Amniotic epithelial cell (primary cell): ENCODE data around the gene AAMDC.
A peak's percentile ranks its signal among the peaks of the same experiment; 100 is the strongest.

ENCODE experiments used
- DNase-seq: peaks from one replicate; pipeline ENCODE4 v3.0.0-alpha.2; 2010; ENCODE audit warnings: low read depth

The AAMDC gene

DNA sequence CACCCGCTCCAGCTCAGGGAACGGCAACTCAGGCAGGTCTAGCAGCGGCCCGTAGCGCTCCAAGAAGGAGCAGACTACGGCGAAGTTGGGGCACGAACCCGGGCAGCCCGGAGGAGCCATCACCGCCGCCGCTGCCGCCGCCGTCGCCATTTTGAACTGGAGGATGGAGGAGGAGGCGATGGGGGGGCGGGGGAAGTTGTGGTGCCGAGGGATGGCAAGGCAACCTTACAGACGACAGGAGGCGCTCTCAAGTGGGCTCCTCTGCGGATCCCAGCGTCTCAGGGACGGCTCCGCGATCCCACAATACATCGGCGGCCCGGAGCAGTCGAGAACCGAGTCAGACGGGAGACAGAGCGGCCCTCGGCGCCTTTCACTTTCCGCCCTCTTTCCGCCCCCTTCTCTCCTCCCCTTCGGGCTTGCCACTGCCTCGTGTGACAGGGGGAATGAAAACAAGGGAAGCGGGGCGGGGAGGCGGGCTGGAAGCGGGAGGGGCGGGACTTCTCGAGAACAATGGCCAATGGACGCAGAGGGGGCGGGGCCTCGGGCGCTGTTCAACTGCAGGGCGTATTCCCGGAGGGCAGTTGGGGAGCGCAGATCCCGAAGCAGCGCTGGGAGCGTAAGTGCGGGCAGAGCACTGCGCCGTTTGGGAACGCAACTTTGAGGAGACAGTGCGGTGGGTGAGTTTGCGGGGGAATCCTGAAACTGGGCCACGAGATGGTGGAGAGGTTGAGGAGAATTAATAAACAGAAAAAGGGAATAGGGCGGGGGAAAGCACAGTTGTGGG, at the start of gene AAMDC, which contains the start of gene RSF1:
TSS of gene AAMDC (plus strand) at position 580 of the 784 bp plus-strand sequence. CDS start 21,353 bp downstream, outside the sequence.
TSS of gene RSF1 (minus strand) at position 158 of the 784 bp plus-strand sequence. CDS start at position 150, 8 bp downstream.
- DNase-seq = peak; percentile 98

DNA sequence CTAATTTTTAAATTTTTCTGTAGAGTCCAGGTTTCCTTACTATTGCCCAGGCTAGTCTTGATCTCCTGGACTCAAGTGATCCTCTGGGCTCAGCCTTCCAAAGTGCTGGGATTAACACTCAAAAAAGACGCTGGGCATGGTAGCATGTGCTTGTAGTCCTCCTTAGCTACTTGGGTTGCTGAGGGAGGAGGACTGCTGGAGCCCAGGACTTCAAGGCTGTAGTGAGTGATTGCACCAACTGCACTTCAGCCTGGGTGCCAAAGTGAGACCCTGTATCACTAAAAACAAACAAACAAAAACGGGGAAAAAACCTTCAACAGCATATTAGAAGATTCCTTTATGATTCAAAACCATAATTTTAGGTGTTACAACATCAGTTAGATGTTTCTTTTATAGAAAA, 45.0 kb upstream of the AAMDC start:
- no peak for DNase-seq

DNA sequence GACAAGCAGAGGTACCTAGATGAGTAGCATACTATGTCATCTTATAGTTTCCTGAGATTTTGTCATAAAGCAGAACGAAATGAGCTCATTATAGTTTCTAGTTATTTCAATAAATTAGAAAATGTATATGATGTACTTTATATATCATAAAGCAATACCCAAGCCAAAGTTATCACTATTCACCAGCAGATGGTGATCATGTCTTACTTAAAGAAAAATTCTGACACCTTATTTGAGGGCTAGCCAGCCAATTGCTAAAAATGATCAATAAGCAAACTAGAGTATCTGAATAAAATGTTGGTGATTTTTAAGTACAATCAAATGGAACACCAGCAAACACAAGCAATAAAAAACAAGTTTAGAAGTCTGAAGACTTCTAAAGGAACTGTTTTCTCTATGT, 44.5 kb upstream of the AAMDC start:
- DNase-seq = no peak

DNA sequence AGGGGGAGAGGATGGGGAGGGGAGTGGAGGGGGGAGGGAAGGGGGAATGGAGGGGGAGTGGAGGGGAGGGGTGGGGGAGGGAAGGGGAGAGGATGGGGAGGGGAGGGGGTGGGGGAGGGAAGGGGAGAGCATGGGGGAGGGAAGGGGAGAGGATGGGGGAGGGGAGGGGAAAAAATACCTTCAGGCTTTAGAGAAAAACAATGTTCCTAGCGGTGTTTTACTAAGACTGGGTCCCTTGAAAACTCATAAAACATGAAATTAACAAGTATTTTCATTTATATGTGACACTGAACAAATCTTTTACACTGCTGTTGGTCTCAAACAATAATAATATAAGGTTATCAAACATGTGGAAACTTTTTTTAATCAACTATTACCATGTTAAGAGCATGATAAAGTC, 42.8 kb upstream of the AAMDC start:
- DNase-seq = no peak

DNA sequence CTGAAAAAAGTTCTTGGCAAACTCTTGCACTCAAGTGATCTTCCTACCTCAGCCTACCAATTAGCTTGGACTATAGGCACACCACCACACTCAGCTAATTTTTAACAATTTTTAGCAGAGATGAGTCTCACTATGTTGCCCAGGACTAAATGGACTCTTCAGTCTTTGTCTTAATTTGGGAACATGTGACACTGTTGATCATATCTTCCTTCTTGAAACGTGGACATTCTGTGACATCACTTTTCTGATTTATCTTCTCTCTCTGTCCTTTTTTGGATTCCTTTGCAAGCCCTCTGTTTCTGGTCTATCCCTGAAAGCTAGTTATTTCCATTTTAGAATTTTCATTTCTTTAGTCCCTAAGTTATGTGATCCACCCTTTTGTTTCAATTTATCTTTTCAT, 42.4 kb upstream of the AAMDC start:
- DNase-seq = no peak

DNA sequence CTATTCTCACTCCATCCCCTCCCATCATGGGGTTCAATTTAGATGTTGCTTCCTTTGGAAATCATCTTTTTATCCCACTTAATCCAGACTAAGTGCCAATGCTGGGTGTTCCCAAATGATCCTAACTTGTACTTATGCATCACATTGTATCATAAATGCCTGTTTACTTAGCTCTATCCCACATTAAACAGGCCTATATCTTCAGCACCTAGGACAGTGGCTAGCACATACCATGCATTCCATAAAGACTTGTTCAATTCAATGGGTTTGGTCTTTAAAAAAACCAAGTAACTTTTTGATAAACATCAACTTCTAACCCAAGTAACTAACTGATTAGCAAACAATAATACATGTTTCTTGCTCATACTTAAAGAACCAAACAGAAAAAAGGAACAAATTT, 41.0 kb upstream of the AAMDC start:
- peak; percentile 66 for DNase-seq

DNA sequence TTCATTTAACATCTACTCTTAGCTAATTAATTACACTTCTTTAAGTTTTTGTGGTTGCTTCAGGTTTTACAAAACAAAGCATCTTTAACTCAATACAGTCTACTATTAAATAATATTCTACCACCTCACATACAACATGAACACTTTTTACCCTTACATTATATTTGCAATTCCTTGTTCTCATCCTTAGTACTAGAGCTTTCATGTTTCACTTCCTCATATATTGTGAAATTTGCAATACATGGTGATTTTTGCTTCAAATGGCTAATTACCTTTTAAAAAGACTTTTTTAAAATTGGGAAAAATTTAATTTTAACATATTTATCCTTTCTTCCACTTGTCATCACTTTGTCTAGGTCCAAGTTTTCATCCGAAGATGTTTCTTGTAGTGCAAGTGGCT, 37.9 kb upstream of the AAMDC start:
- no peak for DNase-seq

DNA sequence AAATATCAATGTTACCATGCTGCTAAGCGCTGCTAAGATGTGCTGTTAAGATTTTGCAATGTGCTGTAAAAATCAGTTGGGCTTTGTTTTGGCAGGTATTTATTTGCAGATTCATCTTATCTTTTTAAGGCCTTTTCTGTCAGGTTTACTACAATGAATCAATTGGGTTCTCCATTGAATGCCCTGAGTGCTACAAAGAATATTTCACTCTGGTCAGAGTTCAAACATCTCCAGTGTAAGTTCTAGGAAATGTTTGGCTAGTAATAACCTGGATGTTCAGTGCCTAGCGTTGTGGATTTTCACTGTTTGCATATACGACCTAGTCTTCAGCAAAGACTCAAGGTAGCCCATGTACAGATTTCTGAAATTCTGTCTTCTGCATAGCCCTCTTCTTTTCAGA, 36.4 kb upstream of the AAMDC start:
- no peak for DNase-seq

DNA sequence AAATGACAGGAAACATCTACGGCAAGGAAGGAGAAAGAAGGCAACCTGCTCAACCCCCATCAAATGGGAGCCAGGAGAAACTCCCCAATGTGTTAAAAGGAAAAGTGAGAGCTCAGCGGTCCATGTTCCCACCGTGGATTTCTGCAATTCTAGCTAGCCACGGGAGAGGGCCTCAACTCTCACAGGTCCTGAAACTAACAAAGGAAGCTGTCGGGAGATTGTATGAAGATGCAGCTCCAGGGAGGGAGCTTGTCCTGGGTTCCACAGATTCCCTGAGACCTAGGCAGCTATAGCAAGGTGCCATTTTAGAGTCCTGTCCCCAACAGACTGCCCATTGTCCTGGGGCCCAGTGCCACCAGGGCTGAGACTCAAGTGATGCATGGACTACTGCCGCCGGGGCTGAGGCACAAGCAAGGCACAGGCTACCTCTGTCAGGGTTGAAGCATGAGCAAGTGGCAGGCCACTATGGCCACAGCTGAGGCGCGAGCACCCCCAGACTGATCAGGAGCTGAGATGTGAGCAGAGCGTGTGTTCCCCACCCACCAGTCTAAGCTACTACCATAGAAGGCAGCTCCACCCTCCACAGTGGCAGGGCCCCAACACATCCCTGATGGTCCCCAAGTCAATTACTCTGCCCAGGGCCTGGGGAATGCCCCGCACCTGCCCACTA, 31.7 kb upstream of the AAMDC start:
- DNase-seq = no peak

DNA sequence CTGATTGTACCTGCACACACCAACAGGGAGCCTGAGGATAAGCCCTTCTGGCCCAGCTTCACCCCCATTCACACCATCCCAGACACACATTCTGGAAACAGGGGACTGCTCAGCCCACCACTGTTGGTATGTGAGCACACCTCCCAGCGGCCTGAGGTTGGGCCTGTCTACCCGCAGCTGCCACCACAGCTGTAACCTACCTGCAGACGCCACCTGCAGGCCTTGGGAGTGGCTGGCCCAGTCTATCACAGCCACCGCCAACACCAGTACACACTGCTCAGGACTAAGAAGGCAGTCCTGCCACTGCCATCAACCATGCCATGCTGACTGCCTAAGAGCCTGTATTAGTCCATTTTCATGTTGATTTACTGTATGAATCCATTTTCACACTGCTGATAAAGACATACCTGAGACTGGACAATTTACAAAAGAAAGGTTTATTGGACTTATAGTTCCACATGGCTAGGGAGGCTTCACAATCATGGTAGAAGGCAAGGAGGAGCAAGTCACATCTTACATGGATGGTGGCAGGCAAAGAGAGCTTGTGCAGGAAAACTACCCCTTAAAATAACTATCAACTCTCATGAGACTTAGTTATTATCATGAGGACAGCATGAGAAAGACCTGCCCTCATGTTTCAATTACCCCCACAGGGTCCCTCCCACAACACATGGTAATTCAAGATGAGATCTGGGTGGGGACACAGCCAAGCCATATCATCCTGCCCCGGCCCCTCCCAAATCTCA, 31.0 kb upstream of the AAMDC start:
- no peak for DNase-seq

DNA sequence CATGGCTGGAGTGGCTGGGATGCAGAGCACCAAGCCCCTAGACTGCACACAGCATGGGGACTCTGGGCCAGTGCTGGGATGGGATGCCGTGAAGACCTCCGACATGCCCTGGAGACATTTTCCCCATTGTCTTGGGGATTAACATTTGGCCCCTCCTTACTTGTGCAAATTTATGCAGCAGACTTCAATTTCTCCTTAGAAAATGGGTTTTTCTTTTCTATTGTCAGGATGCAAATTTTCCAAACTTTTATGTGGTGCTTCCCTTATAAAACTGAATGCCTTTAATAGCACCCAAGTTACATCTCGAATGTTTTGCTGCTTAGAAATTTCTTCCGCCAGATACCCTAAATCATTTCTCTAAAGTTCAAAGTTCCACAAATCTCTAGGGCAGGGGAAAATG, 29.6 kb upstream of the AAMDC start:
- DNase-seq = no peak

DNA sequence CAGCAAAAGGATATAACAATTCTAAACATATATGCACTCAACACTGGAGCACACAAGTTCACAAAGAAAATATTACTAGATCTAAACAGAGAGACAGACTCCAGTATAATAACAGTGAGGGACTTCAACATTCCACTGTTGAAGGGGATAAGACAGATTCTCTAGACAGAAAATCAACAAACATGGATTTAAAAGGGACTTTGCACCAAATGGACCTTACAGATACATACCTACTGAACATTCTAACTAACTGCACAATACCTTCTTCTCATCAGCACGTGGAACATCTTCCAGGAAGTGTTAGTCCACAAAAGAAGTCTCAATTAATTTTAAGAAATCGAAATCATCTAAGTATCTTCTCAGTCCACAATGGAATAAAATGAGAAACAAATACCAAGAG, 27.0 kb upstream of the AAMDC start:
- no peak for DNase-seq

DNA sequence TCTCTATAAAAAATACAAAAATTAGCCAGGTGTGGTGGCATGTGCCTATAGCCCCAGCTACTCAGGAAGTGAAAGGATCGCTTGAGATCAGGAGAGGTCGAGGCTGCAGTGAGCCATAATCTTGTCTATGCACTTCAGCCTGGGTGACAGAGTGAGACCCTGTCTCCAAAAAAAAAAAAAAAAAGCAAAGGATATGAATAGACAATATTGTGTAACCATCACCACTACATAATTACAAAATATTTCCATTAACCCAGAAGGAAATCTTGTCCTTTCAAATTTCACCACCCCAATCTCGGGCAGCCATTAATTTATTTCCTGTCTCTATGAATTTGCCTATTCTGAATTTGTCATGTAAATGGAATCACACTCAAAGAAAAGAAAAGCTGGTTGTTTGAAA, 21.6 kb upstream of the AAMDC start:
- DNase-seq = peak; percentile 17

DNA sequence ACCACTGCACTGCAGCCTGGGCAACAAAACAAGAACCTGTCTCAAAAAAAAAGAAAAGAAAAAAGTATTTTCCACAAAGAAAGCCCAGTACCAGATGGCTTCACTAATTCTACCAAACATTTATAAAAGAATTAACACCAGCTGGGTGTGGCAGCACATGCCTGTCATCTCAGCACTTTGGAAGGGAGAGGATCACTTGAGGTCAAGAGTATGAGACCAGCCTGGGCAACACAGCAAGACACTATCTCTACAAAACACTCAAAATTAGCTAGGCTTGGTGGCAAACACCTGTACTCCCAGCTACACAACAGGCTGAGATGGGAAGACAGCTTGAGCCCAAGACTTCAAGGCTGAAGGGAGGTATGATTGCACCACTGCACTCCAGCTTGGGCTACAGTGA, 20.5 kb upstream of the AAMDC start:
- DNase-seq = no peak

DNA sequence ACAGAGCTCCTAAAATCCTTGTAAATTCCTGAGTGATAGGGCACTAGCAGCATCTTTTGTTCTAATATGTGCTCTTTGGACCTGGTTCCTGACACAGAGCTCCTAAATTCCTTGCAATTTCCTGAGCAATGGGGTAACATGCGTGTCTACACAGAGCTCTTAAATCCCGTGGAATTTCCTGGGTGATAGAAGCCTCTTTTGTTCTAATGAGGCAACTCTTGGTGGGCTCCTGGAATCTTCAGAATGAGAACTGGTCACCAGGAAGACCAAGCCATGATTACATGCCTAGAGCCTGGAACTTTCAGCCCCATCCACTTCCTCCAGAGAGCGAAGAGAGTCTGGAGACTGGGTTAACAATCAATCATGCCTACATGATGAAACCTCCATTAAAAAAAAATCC, 19.5 kb upstream of the AAMDC start:
- DNase-seq = peak; percentile 67

DNA sequence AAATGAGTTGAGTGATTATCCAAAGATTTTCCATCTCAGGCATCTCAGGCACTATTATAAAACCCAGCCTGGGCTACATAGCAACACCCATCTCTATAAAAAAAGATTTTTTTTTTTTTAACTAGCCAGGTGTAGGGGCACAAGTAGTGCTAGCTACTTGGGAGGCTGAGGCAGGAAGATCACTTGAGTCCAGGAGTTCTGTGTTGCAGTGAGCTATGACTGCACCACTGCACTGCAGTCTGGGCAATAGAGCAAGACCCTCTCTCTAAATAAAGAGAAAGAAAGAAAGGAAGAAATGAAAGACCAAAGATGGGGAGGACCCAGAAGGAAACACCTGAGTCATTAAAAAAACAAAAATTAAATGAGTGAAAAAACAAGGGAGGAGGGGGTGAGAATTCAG, 14.5 kb upstream of the AAMDC start:
- DNase-seq = no peak

DNA sequence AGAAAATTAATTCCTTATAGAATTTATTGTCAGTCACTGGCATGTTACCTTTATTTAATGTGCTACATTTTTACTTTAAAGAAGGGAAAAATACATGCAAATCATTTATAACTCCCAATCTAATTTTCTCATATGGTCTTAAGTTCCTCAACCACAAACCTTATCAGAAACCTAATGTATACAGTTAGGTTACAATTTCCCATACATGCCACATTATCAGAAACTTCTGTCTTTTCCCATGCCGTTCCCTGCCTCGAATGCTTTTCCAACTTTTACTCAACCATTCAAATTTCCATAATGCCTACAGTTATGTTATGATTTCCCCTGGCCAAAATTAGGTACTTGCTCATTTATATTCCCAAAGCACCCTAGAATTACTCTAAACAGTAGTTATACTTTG, 14.0 kb upstream of the AAMDC start:
- no peak for DNase-seq

DNA sequence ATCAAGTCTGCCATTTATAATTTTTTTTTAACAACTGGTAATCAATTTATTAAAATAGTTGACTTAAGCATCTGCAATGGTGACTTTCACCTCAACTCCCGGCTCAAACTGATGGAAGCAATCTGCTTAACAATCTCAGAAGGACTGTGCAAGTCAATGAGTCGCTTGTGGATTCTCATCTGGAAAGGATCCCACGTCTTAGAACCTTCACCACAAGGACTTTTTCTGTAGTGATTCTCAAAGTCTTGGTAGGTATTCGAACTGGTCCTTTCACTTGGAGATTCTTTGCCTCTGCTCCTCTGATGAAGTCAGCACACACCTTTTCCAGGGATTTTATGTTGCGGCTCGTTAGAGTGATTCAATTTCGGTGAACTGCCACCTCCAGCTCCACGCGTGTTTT, 7.7 kb upstream of the AAMDC start:
- peak; percentile 63 for DNase-seq

DNA sequence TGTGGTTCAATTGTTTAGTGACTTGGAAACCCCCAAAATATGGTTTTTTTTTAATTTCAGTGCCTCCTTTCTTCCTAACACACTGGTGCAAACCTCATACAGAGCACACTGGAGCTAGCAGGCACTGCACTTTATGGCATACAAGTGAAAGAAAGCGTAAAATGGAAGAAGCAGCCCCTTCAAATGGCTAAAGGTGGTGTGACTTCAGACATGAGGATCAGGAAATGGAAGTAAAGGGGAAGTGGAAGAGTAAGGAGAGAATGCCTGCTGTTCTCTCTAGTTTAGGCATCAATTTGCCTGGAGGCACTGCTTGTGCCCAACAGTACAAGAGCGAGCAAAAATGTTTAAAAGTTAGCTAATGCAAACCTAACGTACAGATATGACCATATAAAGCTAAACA, 6.1 kb upstream of the AAMDC start:
- DNase-seq = no peak

DNA sequence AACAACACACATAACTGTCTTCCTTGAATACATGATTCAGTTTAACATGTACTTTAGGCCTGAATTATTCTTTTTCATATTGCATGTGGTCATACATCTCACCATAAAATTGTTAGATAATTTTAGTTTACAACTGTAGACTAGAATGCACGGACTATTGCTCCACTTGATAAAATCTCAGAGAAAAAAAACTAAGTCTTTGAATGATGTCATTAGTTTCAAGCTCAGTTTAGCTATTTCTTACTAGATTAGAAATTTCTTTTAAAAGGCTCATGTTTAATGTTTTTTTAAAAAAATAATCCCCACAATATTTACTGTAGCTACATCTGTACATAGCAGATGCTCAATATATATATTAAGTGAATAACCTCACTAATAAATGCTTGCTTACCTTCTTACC, 5.5 kb upstream of the AAMDC start:
- no peak for DNase-seq

DNA sequence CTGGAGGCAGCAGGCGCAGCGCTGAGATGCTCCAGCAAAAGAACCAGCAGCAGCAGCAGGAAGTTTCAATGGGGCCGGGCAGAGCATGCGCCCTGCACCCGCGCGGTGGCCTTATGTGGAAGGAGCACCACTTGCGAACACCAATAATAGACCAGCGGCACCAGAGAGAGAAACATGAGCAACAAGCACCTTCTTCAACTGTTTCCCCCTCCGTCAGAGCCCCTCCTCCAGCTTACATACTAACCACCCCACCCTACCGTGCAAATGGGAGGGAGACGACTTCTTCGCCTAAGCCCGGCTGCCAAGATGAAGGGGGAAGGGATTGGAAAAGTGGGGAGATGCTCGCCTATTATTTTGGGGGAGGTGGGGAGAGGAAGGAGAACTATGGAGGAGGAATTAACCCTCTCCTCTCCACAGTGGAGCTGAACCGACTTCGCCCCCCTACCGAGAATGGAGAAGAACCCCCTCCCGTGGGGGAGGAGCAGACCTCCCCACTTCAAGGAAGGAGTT, 1.5 kb upstream of the AAMDC start:
- peak; percentile 88 for DNase-seq

DNA sequence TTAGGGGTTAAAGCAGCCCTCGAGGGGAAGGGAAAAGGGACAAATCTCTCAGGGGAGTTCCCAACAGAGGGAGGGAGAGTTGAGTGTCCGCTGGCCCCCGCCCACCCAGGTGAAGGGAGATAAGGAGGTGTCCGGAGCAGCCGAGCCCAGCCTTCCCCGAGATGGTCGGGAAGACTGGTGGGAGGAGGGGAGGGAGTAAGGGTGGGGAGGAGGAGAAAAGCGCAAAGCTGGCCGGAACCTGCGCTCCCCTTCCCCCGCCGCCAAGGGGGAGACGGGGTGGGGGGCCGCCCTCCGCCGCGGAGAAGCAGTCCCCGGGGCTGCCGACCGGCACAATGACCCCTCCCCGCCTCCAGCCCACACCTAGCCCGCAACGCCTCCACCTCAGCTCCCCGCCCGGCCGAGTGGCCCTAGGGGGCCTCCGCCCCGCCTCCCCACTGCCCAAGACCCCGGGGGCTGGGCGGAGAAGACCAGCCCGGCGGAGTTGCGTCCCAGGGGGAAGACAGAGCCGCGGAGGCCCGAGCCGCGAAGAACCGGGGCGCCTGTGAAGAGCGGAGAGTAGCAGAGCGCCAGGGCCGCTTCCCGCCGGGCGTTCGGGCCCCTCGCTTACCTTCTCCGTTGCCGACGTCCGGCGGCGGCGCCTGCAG, 901 bp upstream of the AAMDC start:
- DNase-seq = peak; percentile 33
